ENCODE measurements around the gene DNAH17.

Gene DNAH17

DNA sequence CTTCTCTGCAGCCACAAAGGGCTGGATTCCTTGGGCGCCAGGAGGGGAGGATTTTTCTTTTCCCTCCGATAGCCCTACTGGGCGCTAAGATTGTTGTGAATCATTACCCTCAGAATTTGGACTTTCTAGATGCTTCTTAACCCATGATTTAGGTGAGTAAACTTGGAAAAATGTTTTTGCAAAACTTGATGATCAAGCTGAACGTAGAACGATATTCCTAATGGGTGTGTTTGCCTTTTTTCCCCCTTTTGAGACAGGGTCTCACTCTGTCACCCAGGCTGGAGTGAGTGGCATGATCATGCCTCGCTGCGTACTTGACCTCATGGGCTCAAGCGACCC lies 155.0 kb downstream of the DNAH17 start (continued):
- TF ChIP-seq ZNF394 (tag by site-specific recombination; IDR thresholded peaks at IDR 0.05; ENCODE audit: borderline replicate concordance) (no peak), ZNF837 (tag by site-specific recombination; IDR thresholded peaks at IDR 0.05) (no peak), ZNF23 (tag by site-specific recombination; IDR thresholded peaks at IDR 0.05; ENCODE audit: borderline replicate concordance) (no peak), ZFP37 (tag by site-specific recombination; IDR thresholded peaks at IDR 0.05) (no peak), ZNF623 (tag by site-specific recombination; IDR thresholded peaks at IDR 0.05) (no peak), ZNF155 (tag by site-specific recombination; IDR thresholded peaks at IDR 0.05) (no peak), ZNF37A (tag by site-specific recombination; IDR thresholded peaks at IDR 0.05) (no peak)
- TF ChIP-seq, protein P1, sequence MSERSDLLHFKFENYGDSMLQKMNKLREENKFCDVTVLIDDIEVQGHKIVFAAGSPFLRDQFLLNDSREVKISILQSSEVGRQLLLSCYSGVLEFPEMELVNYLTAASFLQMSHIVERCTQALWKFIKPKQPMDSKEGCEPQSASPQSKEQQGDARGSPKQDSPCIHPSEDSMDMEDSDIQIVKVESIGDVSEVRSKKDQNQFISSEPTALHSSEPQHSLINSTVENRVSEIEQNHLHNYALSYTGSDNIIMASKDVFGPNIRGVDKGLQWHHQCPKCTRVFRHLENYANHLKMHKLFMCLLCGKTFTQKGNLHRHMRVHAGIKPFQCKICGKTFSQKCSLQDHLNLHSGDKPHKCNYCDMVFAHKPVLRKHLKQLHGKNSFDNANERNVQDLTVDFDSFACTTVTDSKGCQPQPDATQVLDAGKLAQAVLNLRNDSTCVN (tag by site-specific recombination; optimal IDR thresholded peaks at IDR 0.05): peak; percentile 11
- TF ChIP-seq, protein P2, sequence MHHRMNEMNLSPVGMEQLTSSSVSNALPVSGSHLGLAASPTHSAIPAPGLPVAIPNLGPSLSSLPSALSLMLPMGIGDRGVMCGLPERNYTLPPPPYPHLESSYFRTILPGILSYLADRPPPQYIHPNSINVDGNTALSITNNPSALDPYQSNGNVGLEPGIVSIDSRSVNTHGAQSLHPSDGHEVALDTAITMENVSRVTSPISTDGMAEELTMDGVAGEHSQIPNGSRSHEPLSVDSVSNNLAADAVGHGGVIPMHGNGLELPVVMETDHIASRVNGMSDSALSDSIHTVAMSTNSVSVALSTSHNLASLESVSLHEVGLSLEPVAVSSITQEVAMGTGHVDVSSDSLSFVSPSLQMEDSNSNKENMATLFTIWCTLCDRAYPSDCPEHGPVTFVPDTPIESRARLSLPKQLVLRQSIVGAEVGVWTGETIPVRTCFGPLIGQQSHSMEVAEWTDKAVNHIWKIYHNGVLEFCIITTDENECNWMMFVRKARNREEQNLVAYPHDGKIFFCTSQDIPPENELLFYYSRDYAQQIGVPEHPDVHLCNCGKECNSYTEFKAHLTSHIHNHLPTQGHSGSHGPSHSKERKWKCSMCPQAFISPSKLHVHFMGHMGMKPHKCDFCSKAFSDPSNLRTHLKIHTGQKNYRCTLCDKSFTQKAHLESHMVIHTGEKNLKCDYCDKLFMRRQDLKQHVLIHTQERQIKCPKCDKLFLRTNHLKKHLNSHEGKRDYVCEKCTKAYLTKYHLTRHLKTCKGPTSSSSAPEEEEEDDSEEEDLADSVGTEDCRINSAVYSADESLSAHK (tag by site-specific recombination; IDR thresholded peaks at IDR 0.05): 0 out of 2 replicates have a peak, but pooled peaks have one; percentile 77
- TF ChIP-seq, protein P3, sequence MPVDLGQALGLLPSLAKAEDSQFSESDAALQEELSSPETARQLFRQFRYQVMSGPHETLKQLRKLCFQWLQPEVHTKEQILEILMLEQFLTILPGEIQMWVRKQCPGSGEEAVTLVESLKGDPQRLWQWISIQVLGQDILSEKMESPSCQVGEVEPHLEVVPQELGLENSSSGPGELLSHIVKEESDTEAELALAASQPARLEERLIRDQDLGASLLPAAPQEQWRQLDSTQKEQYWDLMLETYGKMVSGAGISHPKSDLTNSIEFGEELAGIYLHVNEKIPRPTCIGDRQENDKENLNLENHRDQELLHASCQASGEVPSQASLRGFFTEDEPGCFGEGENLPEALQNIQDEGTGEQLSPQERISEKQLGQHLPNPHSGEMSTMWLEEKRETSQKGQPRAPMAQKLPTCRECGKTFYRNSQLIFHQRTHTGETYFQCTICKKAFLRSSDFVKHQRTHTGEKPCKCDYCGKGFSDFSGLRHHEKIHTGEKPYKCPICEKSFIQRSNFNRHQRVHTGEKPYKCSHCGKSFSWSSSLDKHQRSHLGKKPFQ (tag by site-specific recombination; IDR thresholded peaks at IDR 0.05): no peak

DNA sequence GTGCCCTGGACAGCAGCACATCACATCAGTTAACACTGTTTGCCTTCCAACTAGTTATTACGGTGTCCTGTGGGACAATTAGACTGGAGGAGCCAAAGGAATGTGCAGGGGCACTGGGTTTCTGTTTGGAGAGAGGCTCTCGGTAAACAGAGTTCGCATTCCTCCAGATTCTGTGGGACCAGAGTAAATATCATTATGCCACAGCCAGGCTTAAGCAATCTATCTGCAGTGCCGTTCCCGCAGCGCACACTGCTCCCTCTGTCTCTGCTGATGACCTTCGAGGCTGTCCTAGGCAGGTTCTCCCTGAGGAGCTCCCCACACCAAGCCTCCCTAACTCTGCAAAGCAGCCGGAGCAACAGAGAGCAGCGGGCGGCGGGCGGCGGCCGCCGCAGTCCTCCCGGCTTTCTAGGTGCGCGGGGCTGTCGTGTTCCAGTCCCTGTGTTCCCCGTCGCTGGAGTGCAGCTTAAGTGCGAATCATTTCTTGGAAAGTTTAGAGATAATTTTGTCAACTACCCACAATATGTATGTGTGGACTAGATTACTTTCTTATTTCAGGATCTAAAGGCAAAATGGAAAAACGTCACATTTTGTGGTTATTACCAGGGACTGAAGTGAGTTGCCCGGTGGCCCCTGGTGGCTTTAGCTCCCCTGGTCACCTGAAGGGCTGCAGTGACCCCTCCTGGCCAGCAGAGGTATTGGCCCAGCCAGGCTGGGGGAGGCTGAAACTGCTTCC lies 155.5 kb downstream of the DNAH17 start:
- Histone ChIP-seq H3K36me3 (ENCODE audit: control insufficient read depth in 2 of 2, insufficient read depth in 1 of 2, low read length in 2 of 2) (peaks cover 15 to 92% of the 10 kb centered on the region in 2 experiments; a peak in 2 of 3 replicates), H3K27ac (ENCODE audit: extremely low read depth, low read depth, low read length) (no peak overlapping the region), H3K4me1 (ENCODE audit: control insufficient read depth, insufficient read depth, low read length) (no peaks in the 10 kb centered on the region), H3K9me3 (ENCODE audit: control insufficient read depth, insufficient read depth, low read depth, low read length) (no peaks in the 10 kb centered on the region), H3K4me3 (ENCODE audit: low read depth, low read length) (no peak overlapping the region)
- ChIA-PET CTCF (interaction anchor here (0.6 to 11.5 kb wide), 48 partner anchors 9 to 751 kb away, joined by 3 to 137 read pairs (median 5); partner anchors contain the start of genes AFMID, PGS1, SOCS3 and TK1), POLR2A (interaction anchor here (0.8 to 1.5 kb wide), 3 partner anchors 11 to 171 kb away, joined by 4 to 5 read pairs (median 5); no protein-coding TSS in a partner anchor)
- no peak for TF ChIP-seq ZNF621 (tag by site-specific recombination; IDR thresholded peaks at IDR 0.05)
- TF ChIP-seq ZNF2 (tag by site-specific recombination; IDR thresholded peaks at IDR 0.05): peak; percentile 31; the same call in 1 of the 2 replicates
- TF ChIP-seq ZNF707 (tag by site-specific recombination; IDR thresholded peaks at IDR 0.05): no peak
- no peak for TF ChIP-seq ZEB2 (tag by site-specific recombination; IDR thresholded peaks at IDR 0.05)
- TF ChIP-seq GFI1B (tag by site-specific recombination; IDR thresholded peaks at IDR 0.05): no peak
- TF ChIP-seq, protein P4, sequence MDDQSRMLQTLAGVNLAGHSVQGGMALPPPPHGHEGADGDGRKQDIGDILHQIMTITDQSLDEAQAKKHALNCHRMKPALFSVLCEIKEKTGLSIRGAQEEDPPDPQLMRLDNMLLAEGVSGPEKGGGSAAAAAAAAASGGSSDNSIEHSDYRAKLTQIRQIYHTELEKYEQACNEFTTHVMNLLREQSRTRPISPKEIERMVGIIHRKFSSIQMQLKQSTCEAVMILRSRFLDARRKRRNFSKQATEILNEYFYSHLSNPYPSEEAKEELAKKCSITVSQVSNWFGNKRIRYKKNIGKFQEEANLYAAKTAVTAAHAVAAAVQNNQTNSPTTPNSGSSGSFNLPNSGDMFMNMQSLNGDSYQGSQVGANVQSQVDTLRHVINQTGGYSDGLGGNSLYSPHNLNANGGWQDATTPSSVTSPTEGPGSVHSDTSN (CRISPR knock-in tag; IDR thresholded peaks at IDR 0.05): no peak
- TF ChIP-seq, protein P5, sequence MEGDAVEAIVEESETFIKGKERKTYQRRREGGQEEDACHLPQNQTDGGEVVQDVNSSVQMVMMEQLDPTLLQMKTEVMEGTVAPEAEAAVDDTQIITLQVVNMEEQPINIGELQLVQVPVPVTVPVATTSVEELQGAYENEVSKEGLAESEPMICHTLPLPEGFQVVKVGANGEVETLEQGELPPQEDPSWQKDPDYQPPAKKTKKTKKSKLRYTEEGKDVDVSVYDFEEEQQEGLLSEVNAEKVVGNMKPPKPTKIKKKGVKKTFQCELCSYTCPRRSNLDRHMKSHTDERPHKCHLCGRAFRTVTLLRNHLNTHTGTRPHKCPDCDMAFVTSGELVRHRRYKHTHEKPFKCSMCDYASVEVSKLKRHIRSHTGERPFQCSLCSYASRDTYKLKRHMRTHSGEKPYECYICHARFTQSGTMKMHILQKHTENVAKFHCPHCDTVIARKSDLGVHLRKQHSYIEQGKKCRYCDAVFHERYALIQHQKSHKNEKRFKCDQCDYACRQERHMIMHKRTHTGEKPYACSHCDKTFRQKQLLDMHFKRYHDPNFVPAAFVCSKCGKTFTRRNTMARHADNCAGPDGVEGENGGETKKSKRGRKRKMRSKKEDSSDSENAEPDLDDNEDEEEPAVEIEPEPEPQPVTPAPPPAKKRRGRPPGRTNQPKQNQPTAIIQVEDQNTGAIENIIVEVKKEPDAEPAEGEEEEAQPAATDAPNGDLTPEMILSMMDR (tag by site-specific recombination; IDR thresholded peaks at IDR 0.05): peak; percentile 92
- no peak for TF ChIP-seq HOXA7 (CRISPR knock-in tag; IDR thresholded peaks at IDR 0.05; ENCODE audit: borderline replicate concordance)
- TF ChIP-seq, protein P6, sequence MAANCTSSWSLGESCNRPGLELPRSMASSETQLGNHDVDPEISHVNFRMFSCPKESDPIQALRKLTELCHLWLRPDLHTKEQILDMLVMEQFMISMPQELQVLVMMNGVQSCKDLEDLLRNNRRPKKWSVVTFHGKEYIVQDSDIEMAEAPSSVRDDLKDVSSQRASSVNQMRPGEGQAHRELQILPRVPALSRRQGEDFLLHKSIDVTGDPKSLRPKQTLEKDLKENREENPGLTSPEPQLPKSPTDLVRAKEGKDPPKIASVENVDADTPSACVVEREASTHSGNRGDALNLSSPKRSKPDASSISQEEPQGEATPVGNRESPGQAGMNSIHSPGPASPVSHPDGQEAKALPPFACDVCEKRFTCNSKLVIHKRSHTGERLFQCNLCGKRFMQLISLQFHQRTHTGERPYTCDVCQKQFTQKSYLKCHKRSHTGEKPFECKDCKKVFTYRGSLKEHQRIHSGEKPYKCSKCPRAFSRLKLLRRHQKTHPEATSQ (tag by site-specific recombination; IDR thresholded peaks at IDR 0.05): no peak
- no peak for TF ChIP-seq KLF16 (tag by site-specific recombination; IDR thresholded peaks at IDR 0.05)
- TF ChIP-seq ZNF341 (tag by site-specific recombination; IDR thresholded peaks at IDR 0.05; ENCODE audit: low read depth): peak; percentile 66
- TF ChIP-seq ZNF433 (tag by site-specific recombination; IDR thresholded peaks at IDR 0.05; ENCODE audit: low read depth): no peak
- TF ChIP-seq ZNF768 (tag by site-specific recombination; IDR thresholded peaks at IDR 0.05): no peak
- TF ChIP-seq TCF7L2 (IDR thresholded peaks at IDR 0.05; ENCODE audit: borderline replicate concordance, low read depth, low read length): no peak
- peak; percentile 77 for TF ChIP-seq ZNF654 (tag by site-specific recombination; IDR thresholded peaks at IDR 0.05; ENCODE audit: low read depth)

All from HEK293 (cell line).